OCI-M1 (cell line): ENCODE results near the gene FABP7.

Experiments used
- DNase-seq: peaks from one replicate; lab custom pipeline; 2025; lab: John Stamatoyannopoulos, UW

FABP7 gene

DNA sequence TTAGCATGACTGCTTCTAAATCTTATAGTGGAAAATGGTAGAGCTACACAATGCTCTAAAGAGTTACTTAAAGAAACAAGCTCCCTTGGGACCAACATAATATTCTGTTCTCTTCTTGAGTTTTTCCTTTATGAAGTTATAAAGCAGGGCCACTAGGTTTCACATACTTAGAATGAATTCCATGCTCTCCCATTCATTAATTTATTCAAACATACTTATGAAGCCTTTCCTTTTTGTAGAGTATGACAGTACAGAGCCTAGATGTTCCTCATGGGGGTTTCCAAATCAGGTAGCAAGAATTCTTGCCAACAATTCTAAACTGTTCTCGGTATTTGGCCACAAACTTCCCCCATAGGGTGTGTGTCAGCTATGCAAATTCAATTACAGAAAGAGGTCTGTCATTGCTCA, 20.6 kb upstream of the FABP7 start:
- DNase-seq = no peak

DNA sequence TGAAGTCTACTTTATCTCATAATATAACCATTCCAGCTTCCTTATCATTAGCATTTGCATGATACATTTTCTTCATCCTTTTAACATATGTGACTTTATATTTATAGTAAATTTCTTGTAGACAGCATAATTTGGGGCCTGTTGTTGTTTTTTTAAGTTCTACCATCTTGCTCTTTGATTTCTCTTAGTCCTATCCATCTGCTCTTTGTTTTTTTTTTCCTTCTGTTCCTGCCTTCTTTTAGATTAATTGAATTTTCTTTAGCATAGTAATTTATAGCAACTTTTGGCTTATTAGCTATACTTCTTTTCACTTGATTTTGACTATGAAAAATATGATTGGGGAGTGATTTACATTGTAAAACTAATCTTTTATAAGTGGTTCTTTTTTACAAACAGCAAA, 19.2 kb upstream of the FABP7 start:
- no peak for DNase-seq

DNA sequence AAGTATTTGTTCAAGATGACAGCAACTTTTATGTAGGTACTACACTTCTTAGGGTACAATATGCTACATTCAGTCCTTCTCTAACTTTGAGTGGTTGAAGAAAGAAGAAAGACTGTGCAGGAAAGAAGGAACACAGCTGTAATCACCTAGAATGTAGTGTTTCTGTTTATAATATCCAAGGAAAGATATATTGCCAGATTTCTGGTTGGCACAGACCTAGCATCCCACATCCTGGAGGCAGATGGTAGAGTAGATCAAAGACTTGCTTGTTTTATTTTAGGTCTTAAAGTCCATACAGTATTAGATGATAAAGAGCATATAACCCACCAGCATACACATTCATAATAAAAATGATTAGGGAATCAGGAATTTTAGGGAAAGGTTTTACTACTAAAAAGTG, 13.3 kb upstream of the FABP7 start:
- DNase-seq = no peak

DNA sequence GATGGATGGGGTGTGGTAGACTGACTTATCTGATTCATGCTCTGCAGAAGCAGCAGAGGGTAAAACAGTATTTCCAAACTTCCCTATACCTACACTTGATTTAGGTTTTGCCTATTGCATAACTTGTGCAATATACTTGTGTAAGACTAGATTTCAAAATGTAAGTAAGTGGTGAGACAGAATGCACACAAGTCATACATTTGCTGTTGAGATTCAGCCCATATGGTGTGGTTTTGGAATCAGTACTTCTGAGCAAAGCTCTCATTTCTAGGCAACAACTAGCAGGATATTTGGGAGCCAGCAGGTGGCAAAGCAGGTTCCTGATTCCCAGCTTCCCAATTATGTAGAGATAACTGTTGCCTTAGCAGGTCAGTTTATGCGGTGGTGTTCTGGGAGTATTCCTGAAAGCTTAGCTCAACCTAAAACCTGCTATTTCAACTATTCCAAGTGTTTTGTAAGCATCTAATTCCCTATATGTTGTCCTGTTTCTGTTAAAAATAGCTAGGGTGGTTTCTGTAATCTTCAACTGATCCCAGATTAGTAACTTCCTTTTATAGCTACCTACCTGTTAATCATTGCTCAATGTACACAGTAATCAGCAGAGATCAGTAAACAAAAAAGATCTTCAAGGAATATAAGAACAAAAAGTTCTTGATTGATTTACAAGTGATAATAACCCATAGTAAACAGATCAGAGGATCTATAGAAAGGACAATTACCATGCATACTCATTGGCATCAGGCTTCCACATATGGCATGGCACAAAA, 8.5 kb upstream of the FABP7 start:
- peak; percentile 56 for DNase-seq

DNA sequence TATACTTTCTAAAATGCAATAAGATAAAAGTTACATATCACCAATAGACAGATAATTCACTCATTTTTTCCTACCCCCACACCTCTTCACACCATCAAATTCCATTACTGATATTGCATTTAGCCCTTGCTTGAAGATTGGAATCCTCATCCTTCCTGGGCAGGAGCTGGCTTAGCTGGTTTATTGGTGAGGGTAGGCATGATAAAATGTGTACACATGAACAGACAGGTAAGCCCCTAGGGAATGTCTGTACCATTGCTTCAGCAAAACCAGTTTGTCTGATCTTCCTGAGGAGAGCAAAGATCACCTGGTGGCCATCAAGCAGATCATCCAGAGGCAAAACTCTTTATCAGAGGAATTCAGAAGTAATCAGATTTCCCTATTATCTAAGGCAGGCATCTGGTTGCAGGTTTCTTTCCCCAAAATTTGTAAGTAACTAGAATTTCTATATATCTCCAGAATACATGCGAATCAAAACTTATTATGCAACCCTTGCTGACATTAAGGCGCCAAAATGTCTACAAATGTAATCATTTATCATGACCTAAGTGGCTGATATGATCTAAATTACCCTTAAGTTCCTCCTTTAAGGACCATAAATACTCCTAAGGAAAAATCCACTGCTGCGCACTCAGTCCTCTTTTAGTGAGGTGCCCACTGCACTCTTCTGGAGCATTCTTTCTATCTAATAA, 6.6 kb upstream of the FABP7 start:
- no peak for DNase-seq

DNA sequence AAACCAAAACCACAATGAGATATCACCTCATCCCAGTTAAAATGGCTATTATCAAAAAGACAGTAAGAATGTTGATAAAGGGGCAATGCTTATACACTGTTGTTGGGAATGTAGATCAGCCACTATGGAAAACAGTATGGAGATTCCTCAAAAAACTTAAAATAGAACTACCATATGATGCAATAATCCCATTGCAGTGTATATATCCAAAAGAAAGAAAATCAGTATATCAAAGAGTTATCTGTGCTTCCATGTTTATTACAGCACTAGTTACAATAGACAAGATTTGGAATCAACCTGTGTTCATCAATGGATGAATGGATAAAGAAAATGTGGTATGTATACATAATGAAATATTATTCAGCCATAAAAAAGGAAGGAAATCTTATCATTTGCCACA, 3.5 kb upstream of the FABP7 start:
- no peak for DNase-seq

DNA sequence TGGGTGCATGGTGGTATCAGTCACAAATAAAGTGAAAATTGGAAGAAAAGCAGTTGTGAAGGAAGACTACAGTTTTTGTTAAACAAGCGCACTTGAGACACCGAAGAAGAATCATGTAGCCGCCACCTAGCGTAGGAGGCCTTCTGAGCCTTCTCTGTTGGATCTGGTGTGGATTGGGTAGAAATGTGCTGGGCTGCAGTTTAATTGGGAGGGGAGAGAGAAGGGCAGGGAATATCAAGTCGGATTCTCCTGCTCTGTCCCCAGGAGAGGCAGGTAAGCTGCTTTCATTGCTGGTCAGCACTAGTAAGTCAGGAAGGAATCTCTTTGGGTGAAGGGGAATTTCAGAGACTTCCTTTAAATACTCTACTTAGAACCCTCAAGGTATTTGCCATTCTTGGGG, 1.2 kb upstream of the FABP7 start:
- no peak for DNase-seq

DNA sequence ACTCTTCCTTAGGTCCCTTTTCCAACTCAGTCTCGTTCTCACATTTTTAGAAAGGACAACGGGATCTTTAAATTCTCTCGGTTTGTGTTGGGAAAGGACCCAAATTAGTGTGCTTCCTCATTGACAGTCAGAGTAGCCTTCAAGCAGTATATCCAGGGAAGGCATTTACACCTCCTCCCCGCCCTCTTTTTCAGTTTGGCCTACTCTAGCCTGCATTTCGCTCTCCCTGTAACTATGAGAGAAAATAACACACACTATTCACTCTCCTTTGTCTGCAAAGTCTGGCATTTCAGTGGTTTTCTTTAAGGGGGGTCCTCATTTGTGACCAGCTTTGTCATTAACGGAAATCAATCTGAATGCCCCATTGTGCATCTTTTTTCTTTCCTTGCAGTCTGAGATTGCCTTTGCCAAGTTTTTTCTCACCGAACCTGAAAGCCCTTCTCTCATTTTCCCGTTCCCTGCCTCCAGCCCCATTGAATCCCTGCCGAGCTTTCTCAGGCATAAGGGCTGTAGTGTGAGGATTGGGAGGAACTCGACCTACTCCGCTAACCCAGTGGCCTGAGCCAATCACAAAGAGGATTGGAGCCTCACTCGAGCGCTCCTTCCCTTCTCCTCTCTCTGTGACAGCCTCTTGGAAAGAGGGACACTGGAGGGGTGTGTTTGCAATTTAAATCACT, 393 bp upstream of the FABP7 start:
- no peak for DNase-seq

DNA sequence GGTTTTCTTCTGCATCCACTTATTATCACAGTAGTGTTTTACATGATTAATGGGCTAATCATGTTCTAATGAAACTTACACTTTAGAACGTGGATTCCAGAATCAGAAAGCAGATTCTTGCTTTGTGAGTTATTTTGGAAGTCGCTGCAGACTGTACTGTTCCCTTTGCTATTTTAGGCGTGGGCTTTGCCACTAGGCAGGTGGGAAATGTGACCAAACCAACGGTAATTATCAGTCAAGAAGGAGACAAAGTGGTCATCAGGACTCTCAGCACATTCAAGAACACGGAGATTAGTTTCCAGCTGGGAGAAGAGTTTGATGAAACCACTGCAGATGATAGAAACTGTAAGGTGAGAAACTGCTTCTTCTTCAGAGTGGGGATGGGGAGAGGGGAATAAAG, 598 bp downstream of the FABP7 start:
- no peak for DNase-seq

DNA sequence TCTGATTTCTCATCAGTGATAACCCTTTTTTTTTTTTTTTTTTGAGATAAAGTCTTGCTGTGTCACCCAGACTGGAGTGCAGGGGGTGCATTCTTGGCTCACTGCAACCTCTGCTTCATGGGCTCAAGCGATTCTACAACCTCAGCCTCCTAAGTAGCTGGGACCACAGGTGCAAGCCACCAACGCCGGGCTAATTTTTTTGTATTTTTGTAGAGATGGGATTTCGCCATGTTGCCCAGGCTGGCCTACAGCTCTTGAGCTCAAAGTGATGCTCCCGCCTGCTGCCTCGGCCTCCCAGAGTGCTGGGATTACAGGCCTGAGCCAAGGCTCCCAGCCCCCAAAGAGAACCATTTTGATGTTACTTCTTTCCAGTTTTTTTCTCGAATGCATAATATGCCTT, 2.2 kb downstream of the FABP7 start:
- no peak for DNase-seq

DNA sequence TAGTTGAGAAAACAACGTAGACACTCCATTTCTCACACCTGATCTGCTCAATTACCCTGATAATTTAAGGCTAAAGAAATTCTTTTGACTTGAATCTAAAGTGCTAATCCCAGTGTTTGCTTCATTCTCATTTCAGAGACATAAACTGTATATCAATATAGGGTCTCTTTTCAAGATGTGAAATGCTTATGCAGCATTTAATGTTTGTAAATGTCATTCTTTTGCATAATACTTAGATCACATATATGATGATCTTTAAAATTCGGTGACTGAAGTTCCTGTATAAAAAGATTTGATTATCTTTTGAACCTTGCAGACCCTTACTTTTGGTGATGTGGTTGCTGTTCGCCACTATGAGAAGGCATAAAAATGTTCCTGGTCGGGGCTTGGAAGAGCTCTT, 3.9 kb downstream of the FABP7 start:
- DNase-seq = no peak

DNA sequence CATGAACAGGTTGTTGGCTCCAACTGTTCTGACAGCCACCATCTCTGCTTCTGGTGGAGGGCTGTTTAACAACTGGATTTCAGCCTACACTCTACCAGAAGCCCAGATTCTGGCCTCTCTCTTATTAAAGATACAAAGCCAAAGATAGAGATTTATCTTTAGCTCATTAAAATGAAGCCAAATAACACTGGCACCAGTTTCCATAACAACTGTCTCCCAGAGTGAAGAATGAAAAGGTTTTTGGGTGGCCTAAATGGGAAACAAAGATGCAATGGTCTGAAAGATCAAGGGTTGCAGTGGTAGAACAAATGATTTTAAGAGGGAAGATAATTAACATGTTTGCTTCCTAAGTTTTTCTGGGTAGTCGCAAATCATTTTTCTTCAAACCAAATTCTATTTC, 6.4 kb downstream of the FABP7 start:
- no peak for DNase-seq

DNA sequence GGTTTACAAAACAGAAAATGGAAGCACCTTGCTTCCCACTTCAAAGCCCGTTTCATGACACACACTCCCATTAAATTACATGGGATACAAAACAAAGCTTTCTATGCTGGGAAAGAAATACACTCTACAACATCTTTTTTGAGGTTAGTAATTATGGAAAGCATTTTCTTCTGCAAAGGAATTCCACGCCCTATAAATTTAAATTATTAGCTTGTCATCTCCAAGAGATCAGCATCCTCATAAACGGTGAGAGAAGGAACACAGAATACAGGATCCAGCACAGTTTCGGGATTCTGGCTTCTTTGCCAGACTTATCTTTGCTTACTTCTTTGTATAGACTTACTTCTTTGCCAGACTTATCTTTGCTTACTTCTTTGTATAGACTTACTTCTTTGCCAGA, 8.2 kb downstream of the FABP7 start:
- DNase-seq = no peak

DNA sequence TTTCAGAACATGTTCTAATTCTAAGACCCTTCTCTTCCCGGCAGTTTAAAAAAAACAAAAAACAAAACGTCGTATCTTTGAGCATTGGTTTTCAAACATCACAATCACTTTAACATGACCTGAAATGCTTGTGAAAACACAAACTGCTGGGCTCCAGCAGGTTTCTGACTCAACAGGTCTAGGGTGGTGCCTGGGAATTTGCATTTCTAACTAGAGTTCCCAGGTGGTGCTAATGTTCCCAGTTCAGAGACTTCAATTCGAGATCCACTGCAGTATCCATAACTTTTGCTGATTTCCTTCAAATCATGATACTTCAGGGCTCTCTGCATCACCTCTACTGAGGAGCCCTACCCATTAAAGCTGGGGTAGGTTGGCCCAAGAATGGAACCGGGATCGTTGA, 8.7 kb downstream of the FABP7 start:
- DNase-seq = no peak

DNA sequence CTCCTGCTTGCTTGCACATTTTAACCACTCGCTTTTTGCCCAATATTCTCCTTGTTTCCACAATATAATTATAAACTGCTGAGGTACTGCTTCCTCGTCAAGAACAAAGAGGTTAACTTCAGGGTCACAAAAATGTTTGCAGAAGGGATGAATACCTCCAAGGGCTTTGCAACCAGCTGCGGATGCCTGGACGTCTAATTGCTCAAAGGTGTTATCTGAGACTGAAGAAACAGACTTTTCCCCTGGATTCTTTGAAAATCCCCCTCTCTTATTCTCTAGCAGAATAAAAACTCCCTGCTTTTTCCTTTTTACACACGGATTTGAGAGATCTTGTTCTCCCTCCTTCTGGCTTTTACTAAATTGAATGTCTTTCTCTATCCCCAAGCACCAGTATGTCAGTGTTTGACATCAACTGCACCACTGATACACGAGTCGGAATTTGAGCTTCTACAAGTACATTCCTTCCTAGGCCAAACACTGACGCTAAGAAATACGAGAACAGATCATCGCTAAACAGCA, 9.2 kb downstream of the FABP7 start:
- DNase-seq = peak; percentile 46

DNA sequence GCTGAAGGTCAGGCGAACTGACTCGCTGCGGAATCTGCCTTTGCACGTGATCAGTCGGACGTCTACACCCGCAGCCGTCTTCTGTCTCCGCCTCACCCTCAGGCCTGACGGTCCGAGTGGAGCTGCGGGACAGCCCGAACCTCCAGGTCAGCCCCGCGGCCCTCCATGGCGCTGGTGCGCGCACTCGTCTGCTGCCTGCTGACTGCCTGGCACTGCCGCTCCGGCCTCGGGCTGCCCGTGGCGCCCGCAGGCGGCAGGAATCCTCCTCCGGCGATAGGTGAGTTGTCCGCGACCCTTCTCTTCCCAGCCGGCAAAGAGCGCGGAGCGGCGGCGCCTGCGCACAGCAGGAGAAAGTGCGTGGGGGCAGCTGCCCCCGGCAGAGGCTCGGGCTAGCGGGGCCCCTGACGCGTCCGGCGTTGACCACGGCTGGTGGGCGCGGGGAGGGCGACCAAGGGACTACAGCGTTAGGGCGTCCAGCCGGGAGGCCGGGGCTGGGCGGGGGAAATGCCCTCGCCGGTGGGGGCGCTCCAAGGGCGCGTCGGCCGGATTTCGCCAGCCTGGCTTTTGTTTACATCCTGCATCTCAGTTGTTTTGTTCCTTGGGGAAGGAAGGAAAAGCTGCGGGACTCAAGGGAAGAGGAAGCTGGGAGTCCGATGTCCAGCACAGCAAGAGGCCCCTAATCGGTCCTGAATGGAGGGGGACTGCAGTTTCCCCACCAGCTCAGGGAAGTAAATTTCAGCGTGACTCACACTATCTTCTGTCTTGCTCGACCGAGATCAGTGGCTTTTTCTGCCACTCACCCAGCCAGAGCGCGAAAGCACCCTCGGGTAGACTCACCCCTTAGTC, 9.9 kb downstream of the FABP7 start, which contains the start of gene SMPDL3A:
SMPDL3A (plus strand) TSS at position 77 of the 846 bp plus-strand sequence; CDS start at position 166, 89 bp downstream.
- peak; percentile 87 for DNase-seq

DNA sequence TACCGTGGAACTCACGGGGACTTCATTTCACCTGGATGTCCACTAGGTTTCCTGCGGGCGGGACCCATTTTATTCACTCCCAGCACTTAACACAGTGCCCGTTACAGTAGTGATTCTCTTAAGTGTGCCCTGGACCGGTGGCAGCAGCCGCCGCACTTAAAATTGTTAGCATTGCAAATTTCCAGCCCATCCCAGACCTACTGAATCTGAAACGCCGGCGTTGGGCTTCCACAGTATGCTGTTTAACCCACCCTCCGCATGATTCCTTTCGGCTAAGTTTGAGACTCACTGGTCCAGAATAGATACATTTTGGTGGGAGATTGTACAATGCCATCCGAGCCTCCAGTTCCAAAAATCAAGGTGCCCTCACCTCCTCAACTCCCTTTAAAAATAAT, 10.5 kb downstream of the FABP7 start:
- no peak for DNase-seq

DNA sequence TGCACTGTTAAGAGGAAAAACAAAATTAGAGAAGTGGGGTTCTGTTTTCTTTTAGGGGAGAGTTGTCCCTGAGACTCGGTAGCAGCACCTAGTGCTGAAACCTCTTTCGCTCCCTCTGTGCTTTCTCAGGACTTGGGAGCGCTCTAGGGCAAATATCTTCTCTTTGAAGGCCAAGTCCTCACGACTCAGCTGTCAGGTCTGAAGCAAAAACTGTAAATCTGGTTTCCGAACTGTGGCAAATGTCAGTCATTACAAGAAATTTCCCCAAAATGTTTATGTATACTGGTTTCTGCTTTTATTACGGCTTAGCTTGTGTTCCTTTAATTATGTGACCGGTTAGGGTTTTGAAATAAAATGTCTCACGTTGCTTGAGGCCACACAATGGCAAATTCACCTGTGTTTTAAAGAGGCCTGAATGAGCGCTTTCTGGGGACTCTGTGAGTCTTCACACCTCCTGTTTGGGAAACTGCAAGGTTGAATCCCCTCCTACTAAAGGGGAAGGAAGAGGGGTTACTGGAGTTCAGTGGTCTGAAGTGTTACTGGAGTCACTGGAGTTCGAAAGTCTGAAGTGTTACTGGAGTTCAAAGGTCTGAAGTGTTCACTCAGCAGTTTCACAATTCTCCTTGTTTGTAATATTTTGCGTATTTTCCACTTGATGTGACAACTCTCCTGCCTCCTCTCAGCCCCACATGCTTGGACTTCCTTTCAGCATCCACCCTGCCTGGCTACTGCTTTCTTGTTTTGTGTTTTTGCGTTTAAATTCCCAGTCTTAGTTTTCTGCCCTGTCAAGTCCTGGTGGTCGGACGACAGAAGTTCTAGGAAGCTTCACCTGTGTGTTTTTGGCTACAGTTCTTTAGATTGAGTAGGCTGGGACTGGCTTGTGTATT, 11.2 kb downstream of the FABP7 start:
- DNase-seq = peak; percentile 54

DNA sequence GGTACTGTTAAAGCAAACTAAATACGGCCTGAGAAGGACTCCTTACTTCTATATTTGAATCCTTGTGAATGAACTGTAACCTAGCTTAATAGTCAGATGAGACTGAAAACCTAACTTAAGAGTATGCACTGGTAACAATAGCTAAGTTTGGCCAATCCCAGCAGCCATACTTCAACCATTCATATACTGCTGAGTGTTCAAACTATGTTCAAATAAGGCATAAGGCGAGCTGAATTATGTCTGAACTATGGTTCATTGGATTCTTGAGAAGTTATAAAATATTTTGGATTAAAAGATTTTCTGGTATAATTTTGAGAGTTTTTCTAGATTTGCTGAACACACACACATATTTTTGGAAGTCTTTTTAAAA, 11.8 kb downstream of the FABP7 start:
- DNase-seq = peak; percentile 18

DNA sequence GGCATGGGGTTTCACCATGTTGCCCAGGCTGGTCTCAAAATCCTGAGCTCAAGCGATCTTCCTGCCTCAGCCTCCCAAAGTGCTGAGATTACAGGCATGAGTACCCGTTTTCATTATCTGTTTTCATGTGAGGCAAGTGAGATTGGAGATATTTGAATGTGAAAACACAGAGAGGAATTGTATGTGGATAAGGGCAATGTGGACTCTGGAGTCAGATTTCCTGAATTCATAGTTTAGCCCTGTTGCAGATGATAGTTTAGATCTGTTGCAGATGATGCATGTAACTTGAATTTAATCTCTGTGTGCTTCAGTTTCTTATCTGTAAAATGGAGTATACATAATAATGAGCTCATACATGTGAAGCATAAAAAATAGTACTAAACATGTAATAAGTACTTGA, 13.2 kb downstream of the FABP7 start:
- DNase-seq = no peak

DNA sequence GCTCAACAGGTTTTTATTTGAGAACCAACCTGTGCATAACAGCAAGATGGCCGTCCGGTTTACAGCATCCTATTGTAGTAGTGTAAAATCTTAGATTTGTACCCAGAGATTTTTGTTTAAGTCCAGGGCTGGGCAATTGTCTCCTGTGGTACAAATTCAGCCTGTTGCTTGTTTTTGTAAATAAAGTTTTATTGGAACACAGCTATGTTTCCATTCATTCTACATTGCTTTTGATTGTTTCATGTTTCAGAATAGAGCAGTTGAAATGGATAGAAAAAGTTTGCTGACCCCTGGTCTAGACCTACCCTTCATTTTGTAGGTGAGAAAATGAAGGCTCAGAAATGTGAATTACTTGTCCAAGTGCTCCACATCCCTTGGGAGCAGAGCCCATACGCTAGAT, 18.0 kb downstream of the FABP7 start:
- no peak for DNase-seq
